ENCODE data around the gene GNB5.
A peak's percentile ranks its signal among the peaks of the same experiment; 100 is the strongest.
"Not testable (repeated sequence)": the region's sequence is repeated elsewhere in the genome, so short reads cannot be mapped to it uniquely, and the experiment has no call there.

Gene GNB5

DNA sequence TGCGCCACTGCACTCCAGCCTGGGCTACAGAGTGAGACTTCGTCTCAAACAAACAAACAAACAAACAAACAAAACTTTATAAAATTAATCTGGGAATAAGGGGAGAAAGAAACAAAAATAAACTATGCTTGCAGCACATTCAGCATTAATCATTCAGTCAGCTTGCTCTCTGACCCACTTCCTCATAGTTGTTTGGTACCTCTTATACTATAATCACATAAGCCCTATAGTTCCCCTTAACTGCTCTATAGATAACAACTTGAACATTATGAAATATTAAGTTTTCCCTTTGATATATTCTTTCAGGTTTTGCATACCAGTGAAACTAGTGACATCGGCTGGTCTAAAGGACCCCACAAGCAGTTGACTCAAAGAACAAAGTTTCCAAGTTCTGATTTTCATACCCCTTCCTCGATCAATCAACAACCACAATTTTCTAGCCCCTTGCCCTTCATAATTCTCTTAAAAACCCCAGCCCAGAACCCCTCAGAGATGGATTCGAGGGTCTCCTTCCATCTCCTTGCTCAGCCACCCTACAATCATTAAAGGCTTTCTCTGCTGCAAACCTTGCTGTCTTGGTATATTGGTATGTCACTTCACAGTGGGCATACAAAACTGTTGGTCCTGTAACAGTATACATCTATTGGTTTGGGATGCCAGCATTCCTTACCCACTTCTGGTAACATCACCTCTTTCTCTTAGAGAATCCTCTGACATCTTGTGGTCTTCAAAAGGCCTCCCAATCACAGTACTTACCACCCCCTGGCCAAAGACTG lies 105.0 kb downstream of the GNB5 start:
- no peak for DNase-seq

- DNase-seq: no peak
Measured at GRCh38 chr15:52085299-52085698, 105.9 kb downstream of the GNB5 start.

GRCh38 chr15:52083603-52084002 lies 107.6 kb downstream of the GNB5 start:
- no peak for DNase-seq

GRCh38 chr15:52083037-52083359 lies 108.2 kb downstream of the GNB5 start:
- not testable (repeated sequence) for DNase-seq

GRCh38 chr15:52082197-52083036 lies 108.8 kb downstream of the GNB5 start:
- no peak for DNase-seq

- no peak for DNase-seq
Measured at GRCh38 chr15:52080706-52081392, 110.3 kb downstream of the GNB5 start.

DNA sequence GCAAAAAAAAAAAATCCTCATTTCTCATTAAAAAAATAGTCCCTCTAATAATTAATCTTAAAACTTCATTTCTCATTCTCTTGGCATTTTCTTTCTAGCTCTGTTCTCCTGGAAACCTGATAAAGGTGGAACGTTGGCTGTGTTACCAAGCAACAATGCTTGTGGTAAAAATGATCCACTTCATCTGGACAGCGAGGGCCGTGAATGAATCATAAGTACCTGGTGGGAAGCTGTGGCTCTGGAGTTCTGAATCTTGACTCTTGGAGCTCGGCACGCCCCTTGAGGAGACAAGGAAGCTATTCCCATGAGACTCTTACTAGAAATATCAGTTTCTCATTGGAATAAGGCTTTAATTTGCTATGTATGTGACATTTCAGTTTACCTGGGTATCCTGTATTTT lies 111.2 kb downstream of the GNB5 start:
- peak; percentile 16 for DNase-seq

DNA sequence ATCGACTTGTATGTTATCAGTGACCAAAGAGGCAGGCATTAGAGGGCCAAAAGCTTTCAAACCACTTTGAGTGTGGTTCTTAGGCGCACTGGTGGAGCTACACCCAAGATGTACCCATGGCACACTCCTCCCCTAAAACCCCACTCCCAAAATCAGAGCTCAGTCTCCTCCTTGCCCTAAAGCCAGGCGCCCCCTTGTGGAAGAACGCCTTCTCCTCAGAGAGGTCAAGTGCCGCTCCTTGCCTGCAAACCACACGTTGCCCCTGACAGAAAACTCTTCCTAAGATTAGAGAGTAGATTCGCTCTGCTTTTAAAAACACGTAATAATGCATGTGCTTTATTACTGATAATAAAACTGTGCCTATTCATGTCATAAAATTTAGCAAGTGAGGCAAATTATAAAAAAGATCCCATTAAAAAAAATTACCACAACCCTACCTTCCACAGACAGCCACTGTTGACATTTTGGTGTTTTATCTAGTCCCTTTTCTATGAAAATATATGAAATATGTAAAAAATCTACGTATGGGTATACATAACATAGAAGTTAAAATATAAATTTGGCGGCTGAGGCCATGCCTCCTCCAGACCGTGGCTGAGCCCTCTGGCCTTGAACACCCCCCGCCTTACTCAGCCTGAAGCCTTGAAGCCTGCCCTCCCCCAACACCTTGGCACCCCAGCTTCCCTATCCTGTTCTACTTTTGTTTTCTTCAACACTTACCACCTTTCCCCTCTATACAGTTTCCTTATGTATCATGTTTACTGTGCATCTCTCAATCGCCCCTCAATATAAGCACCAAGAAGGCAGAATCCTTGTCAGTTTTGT lies 112.1 kb downstream of the GNB5 start:
- peak; percentile 18 for DNase-seq

DNA sequence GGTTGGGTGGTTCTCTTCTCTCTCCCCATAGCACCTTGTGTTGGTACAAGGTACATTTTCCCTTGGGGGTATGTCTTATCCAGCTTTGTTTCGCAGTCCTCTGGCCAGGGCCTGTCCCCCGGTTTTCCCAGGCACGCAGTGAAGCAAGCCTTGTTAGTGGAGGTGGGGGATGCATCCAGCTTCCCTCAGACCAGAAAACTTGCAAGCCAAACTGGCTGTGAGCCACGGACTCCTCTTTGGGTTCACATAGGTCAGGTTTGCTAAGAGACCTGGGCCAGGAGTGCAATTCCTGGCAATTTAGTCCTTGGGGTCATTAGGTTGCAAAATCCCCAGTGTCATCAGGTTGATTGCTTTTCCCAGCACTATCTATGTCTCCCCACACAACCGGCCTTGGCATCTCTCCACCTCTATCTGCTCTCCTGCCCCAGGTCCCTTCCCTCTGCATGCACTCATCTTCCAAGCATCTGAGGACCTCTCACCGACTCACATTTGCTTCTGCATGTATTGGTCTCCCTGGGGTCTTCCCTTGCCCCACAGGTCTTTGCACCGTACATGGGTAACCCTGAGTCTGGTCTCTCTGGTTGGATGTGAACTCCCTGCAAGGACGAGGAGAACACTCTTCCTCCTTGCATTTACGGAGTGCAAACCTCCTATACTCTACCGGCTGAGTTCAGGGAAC lies 112.9 kb downstream of the GNB5 start:
- no peak for DNase-seq

DNA sequence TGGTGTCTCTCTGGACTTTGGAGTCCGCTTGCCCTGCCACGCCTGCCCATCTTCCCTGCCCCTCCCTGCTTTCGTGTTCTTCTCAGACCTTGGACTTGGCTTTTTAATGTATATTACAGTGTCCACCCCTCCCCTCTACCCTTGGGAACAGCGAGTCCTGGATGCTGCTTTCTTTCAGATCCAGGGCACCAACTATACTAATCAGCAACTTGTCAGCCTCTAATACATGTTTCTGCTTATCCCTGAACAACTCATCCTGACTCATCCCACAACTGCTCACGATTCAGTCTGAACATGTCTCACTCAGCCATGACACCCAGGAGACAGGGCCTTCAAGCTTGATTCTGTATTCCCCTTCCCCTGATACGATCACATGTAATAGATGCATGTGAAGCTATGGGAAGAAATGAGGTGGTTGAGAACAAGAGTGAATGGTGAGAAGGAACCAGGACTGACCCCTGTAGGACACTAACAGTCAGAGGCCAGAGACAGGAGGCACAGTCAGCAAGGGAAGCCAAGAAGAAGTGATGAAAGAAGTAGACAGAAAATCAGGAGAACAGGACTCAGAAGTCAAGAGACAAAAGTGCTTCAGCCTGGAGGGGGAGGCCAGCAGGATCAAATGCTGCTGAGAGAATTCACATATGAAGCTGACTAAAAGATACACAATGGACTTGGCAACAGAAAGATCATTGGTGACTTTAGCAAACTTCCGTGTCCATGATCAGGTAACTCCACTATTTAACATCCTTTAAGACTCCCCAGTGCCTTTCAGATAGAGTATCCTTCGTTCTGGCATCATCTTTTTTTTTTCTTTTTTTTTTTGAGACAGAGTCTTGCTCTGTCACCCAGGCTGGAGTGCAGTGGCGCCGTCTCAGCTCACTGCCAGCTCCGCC lies 114.1 kb downstream of the GNB5 start:
- DNase-seq: no peak

DNA sequence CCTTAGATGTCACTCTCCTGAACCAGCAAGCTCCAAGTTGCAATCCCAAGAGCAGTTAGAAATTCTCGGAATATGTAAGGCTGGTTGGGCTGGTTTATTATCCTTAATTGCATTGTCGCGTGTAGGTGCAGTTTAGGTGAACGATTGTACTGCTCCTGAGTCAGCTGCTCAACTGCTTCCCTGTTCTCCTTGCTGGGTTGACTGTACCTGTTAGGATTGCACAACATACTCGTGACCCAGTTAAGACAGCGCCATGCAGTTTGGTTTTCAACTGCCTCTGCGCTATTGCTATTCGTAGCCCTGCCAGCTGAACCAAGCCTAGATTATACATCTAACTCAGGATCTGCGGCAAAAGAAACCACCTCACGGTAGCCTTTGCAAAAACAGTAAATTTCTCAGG lies 119.6 kb downstream of the GNB5 start:
- peak; percentile 23 for DNase-seq

DNA sequence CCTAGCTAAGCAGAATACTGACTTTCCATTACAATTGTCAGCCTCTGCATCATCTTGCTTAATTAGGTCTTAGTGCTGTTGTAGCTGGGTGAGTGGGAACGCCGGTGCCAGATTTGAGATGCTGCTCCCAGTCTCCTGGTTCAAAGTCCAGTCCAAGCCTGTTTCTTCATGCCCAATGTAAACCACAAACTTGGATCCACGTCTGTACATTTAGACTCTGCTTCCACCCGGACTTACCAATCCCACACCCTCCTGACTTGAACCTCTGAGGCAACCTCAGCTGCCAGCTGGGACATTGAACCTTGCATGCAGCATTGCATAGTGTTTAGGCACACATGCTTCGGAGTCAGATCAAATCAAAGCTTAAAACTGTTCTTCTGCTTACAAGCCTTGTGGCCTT lies 121.6 kb downstream of the GNB5 start:
- DNase-seq: no peak

GRCh38 chr15:52068004-52068615 lies 123.1 kb downstream of the GNB5 start:
- DNase-seq: no peak

GRCh38 chr15:52067545-52067926 lies 123.7 kb downstream of the GNB5 start:
- DNase-seq: no peak

DNA sequence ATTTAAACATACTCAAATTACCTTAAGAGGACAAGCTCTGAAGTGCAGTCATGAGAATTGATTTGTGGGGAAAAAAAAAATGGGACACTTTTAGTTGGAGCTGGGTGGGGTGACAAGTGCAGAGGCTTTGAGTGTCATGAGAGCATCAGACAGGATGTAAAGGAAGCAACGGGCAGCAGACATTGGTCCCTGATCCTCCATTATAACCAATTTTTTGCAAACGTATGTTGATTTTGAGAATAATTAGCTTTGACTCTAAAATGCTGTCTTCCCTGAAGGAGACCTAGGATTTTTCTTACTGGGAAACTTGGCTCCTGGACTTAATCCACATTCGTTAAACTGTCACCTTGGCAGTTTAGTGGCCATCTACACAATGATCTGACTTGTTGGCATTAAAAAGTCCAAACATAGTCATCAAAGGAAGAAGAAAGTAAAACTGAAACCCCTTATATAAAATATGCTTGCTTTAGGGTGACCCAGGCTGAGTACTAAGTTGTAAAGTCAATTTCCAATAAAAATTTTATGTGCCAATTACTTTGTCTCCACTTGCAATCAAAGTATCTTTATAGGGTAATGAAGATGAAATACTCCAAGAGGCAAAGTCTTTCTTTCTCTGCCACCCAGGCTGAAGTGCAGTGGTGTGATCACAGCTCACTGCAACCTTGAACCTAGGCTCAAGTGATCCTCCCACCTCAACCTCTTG lies 124.2 kb downstream of the GNB5 start:
- DNase-seq: no peak
